GM19351 (cell line): ENCODE measurements around the gene GJB5.
"Not testable (repeated sequence)": the region's sequence is repeated elsewhere in the genome, so short reads cannot be mapped to it uniquely, and the experiment has no call there.

Experiments used
- ATAC-seq: cut with Tn5 transposase; IDR thresholded peaks from one replicate; pipeline ENCODE4 v1.9.1; 2021; ENCODE audit warnings: mild to moderate bottlenecking, moderate library complexity; ENCODE audit not compliant: unreplicated experiment

GJB5 gene

DNA sequence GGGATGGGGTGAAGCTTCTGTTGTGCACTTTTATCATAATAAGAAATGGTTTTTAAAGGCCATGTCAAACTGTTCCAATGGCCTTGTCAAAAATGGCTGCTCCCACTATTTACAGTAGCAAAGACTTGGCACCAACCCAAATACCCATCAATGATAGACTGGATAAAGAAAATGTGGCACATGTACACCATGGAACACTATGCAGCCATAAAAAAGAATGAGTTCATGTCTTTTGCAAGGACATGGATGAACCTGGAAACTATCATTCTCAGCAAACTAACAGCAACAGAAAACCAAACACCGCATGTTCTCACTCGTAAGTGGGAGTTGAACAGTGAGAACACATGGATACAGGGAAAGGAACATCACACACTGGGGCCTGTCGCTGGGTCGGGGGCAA, 18.3 kb downstream of the GJB5 start:
- not testable (repeated sequence) for ATAC-seq

DNA sequence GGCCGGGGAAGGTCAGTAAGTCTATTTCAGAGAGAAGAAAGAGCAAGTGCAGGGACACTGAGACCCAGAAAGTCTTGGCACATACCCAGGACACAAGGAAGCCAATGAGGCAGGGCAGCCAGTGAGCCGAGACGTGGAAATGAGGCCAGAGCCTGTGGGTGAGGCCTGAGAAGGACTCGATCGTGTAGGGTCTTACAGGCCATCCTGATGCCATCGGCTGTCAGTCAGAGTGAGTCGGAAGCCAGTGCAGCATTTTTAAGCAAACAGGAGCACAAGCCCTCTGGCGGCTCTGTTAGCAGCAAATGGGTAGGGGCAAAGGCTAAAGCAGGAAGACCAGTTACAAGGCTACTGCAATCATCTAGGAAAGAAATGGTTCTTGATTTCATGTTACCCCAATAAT, 20.1 kb downstream of the GJB5 start:
- ATAC-seq: no peak

DNA sequence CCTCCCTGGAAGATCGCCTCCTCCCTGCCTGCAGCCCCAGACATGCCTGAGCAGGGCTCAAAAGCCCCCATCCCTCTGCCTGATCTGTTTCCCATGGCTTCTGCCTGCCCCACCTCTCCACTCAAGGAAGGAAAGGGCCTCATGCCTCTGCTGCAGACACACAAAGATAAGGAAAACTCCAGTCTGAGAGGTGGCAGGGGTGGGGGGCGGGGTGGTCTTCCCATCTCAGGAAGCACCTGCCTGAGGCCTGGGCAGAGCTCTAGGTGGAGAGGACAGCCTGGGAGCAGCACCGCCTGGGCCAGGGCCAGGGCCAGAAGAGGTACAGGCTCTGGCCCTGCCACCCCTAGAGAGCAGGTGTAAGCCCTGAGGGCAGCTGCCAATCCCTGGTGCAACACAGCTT, 22.1 kb downstream of the GJB5 start:
- ATAC-seq: no peak

DNA sequence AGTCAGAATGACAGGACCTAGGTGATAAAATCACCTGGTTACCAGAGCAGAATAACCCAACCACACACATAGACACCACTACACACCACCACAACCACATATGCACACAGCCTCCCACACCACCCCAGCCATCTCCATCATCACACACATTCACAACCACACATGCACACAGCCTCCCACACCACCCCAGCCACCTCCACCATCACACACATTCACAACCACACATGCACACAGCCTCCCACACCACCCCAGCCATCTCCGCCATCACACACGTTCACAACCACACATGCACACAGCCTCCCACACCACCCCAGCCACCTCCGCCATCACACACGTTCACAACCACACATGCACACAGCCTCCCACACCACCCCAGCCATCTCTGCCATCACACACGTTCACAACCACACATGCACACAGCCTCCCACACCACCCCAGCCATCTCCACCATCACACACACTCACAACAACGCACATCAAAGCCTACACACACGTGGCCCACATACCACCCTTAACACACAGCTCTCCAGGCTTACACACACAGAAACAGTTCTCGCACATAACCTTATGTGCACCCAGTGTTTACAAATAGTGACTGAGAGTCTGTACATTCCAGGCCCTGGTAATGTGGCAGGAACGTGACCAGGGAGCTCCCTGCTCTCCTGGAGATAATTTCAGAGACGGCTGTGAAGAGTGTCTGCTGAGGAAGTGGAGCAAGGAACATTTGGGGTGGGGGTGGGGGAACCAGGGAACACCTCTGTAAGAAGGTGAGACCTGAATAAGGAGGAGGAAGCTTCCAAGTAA, 22.9 kb downstream of the GJB5 start:
- no peak for ATAC-seq

DNA sequence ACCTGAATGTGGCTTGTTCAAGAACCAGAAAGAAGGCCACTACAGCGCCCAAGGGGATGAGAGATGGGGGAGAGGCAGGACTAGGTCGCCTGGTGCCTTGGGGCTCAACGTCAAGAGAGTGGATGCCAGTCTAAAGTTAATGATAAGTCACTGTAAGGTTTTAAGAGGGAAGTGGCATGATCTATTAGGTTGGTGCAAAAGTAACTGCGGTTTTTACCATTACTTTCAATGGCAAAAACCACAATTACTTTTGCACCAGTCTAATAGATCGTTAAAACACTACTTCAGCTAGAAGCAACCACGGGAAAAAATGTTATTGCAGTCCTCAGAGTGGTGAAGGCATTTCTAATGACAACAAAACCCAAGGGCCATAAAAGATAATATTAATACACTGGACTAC, 23.5 kb downstream of the GJB5 start:
- ATAC-seq: no peak

DNA sequence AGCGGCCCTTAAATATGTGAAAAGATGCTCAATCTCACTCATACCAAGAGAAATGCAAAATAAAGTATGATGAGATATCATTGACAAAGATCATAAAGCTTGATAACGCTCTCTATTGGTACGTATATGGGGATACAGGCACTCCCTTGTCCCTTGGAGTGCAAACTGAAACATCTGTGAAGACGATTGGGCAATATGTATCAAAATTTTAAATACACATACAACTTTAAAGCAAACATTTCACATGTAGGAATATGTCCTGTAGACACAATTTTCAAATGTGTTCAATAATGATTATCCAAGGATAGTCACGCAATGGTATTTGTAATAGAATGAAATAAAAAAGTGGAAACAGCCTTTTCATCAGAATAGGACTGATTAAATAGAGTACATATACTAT, 24.2 kb downstream of the GJB5 start:
- ATAC-seq: no peak

DNA sequence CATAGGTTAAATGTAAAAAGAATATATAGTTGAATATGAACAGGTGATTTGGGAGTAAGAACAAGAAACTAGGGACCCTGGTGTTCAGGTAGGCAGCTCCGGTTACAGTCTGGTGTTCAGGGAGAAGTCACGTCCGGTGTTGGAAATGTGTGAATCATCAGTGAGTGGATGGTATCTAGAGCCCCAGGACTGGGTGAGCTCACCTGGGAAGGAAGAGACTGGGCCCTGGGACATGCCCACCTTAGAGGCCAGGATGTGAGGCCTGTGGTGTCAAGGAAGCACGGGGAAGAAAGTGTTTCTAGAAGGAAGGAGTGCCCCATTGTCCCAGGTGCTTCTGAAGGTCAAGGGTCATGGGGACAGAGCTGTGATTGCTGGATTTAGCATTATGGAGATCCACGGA, 24.7 kb downstream of the GJB5 start:
- ATAC-seq: no peak

DNA sequence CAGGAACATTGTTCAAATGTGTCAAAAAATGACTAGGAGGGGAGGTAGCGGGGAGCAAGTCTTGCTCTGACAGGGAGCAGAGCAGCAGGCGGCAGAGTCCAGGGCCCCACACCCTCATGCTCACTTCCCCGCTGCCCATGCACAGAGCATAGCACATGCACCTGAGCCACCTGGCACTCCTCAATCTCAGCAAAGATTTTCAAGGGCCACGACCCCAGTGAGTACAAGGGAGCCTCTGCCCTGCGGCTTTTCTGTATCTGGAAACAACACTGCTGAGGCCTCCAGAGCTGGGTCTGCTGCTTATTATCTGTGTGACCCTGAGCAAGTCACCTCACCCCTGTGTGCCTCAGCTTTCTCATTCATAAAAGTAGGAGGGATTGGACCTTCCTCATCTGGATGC, 25.1 kb downstream of the GJB5 start:
- ATAC-seq: no peak

DNA sequence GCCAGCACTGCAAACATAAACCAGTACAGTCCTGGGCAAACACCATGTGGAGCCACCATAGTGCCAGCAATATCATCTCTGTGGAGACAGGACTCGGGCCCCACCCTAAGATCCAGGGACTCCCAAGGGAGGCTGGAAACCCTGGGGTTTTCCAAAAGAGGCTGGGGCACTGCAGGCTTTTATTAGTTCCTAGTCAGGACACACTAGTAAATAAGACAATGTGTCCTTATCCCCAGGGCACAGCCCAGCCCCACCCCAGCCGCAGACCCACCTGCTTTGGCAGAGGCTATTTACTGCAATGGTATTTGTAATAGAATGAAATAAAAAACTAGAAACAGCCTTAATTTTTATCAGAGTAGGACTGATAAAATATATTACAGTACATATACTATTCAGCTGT, 25.7 kb downstream of the GJB5 start:
- no peak for ATAC-seq

DNA sequence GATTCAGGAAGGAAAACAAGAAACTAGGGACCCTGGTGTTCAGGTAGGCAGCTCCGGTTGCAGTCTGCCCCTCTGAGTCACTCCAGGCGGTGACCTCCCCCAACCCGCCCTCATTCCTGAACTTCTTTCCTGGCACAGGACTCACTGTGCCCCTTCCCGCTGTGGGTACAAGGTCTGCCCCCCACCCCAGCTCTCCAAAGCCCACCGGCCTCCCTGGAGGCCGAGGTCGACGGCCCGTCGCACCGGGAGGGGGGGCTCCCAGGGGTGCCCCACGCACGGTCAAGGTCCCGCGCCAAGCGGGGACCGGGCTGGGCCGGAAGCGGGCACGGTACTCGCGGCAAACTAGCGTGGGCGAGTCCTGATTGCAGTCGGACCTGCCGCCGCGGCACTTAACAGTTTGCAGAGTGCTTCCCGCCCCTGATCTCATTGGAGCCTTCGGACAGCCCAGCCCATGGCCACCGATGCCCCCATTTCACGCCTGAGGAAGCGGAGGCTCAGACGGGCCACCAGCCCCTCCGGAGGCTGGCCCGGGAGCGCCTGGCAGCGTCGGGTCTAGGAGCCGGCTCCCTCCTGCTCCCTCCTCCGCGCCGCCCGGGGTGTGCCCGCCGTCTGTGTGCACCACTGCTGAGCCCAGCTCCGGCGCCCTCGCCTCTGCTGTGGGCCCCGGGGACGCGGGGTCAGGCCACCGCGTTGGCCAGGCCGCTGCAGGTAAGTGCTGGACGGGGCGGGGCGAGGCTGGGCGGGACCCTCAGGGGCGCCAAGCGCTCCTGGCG, 26.4 kb downstream of the GJB5 start, which contains the start of gene GJB3:
Gene GJB3 (plus strand): TSS at position 144 of the 773 bp plus-strand sequence. CDS start 3,549 bp downstream, outside the sequence.
- ATAC-seq: no peak

DNA sequence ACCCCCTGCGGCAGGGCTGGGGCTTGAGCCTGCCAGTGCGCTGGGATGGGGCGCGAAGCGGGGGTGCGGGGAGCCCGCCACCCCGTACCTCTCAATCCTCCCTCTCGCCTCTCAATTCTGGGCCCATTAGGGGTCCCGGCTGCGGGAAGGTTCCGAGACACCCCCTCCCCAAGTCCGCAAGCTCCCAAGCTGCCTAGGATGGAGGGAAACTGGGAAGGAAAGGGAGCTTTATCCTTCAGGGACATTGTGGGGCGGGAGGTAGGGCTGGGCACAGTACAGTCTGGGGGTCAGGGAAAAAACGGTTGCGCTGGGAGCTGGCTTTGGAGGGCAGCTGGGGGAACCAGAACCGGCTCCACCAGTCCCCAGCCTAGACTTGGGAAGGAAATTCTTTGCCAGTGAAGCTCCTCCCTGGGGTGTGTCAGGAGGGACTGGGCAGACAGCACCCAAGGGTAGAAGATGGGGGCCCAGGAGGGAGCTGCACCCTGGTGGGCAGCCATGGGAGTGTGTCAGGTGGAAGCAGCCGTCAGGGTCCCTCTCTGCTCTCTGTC, 27.1 kb downstream of the GJB5 start:
- no peak for ATAC-seq

DNA sequence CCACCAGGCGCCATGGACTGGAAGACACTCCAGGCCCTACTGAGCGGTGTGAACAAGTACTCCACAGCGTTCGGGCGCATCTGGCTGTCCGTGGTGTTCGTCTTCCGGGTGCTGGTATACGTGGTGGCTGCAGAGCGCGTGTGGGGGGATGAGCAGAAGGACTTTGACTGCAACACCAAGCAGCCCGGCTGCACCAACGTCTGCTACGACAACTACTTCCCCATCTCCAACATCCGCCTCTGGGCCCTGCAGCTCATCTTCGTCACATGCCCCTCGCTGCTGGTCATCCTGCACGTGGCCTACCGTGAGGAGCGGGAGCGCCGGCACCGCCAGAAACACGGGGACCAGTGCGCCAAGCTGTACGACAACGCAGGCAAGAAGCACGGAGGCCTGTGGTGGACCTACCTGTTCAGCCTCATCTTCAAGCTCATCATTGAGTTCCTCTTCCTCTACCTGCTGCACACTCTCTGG, 29.9 kb downstream of the GJB5 start:
- ATAC-seq: no peak

DNA sequence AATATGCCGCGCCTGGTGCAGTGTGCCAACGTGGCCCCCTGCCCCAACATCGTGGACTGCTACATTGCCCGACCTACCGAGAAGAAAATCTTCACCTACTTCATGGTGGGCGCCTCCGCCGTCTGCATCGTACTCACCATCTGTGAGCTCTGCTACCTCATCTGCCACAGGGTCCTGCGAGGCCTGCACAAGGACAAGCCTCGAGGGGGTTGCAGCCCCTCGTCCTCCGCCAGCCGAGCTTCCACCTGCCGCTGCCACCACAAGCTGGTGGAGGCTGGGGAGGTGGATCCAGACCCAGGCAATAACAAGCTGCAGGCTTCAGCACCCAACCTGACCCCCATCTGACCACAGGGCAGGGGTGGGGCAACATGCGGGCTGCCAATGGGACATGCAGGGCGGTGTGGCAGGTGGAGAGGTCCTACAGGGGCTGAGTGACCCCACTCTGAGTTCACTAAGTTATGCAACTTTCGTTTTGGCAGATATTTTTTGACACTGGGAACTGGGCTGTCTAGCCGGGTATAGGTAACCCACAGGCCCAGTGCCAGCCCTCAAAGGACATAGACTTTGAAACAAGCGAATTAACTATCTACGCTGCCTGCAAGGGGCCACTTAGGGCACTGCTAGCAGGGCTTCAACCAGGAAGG, 30.5 kb downstream of the GJB5 start:
- ATAC-seq: no peak

DNA sequence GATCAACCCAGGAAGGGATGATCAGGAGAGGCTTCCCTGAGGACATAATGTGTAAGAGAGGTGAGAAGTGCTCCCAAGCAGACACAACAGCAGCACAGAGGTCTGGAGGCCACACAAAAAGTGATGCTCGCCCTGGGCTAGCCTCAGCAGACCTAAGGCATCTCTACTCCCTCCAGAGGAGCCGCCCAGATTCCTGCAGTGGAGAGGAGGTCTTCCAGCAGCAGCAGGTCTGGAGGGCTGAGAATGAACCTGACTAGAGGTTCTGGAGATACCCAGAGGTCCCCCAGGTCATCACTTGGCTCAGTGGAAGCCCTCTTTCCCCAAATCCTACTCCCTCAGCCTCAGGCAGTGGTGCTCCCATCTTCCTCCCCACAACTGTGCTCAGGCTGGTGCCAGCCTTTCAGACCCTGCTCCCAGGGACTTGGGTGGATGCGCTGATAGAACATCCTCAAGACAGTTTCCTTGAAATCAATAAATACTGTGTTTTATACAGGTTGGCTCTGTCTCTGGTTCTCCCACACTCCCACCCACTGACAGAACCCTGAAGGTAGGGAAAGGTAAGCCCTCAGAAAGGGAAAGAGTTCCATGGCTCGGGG, 31.1 kb downstream of the GJB5 start:
- no peak for ATAC-seq

DNA sequence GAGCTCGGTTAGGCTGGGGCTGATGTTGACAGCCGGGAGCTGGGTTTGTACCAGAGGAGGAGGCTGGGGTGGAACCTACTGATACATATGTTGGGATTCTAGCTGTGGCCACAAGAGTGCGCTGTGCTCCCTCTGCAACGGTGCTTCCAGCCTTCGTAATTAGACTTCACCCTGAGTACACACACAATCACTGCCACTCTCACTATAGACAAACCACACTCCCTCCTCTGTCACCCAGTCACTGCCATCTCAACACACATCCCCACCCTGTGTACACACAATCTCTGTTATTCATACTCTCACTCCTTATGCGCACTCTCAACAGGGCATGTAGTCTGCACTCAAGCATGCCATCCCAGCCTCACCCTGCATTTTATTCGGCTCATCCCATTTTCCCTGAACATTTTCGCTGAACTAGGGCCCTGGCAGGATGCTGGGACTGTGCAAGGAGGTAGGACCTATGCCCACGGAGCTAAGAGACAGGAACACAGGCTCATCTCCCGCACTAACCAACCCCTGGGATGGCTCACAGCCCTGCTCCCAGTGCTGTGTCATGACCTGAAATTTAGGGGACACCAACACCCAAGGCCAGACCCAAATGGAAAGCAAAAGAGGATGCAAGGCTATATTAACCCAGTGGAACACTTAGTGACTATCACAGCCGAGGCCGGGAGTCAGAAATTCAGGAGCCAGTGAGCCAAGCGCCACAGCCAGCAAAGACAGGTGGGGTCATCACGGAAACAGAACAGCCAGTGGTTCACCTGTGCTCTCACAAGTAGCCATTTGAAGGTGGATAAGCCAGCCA, 31.9 kb downstream of the GJB5 start:
- ATAC-seq: peak; percentile 58

DNA sequence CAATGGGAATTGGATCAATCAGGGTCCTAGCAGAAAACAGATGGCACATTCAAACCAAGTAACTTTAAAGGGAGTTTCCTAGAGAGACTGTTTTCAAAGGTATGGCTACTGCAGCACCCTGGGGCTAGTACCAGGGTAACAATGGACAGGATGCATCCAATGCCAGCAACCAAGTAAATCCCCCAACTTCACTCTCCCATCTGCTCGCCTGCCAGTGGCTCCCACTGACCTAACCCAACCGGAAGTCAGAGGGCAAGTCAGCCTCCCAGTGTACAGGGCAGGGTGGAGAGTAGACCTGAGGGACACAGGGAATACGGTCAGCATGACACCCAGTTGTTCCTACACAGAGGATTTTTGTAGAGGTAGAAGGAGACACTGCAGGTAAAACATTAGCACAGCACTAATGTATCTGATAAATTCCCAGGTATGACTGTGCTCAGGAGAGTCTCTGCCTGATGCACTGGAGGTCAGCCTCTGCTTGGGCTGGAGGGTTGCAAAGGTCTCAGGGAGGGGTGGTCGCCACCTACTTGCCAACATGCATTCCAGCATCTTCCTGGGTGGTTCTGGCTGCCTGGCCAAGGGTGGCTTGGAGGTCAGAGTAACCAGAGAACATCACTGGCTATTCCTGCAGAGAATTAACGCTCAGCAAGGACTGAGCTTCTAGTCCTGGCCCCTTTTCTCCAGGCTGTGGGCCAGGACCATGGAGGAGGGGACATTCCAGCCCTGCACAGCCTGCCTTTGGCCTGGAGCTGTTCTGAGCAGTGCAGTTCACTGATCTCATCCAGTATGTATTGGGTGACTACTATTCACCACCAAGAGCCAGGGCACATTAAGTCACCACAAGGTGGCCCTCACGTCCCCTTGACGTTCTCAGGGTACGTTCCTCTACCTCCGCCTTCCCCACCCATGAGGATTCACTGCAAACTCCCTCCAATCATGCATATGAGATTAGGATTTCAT, 32.9 kb downstream of the GJB5 start:
- no peak for ATAC-seq

DNA sequence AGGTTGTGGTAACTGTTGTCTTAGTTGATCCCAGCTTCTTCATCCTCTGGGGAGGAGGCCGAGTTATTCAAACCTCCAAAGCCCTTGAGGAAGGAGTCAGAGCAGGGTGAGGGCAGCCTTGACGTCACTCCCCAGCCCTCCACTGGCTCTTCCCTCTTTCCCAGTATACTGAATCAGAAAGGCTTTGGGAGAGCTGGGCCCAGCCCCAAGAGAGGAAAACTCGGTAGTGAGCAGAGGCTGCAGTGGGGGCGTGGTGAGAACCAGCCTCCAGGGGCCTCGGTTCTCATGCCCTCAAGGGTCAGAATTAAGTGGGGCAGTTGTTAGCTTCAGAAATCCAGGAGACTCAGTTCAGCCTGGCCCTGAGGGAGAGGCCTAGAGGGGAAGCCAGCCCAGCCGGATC, 36.1 kb downstream of the GJB5 start:
- no peak for ATAC-seq

DNA sequence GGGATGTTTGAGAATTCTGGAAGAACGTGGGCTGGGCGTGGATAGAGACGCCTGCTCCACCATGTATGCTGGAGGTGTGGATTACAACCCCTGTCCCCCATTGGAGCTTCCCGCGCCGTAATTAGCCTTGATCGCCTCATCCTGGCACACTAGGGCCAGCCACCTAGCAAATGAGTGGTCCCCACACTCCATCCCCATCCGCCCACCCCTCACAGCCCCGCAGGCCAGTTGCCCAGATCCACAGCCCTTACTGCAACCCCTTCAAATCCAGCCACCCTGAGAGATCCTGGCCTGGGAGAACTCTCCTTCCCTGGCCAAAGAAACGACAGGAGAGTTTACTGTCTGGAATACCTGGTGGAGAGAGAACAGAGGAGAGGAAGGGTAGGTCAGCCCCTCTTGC, 37.6 kb downstream of the GJB5 start:
- ATAC-seq: no peak
